Fibroblast of lung (primary cell): ENCODE data around the gene PIK3R6. TPM values are rescaled to one million over a fixed set of nuclear protein-coding genes. Genes with fewer than 3 reads are reported as not detected.

Experiments used
- DNase-seq, 2 donors: peaks; one replicate each; pipeline versions ENCODE4 v3.0.0 to v3.0.0-alpha.2; 2010; ENCODE audit warnings: low read depth in 2 of 2
- H2AFZ ChIP-seq: 2 replicates; pipeline ENCODE4 v1.5.1; 2012; ENCODE audit warnings: low read length, control low read depth, inconsistent platforms
- H3K27ac ChIP-seq: 2 replicates; pipeline ENCODE4 v1.5.1; 2011; ENCODE audit warnings: low read length, control low read depth; ENCODE audit not compliant: insufficient read depth
- H3K27me3 ChIP-seq: 2 replicates; pipeline ENCODE4 v1.5.1; 2011; ENCODE audit warnings: mild to moderate bottlenecking, low read length; ENCODE audit not compliant: control insufficient read depth, insufficient read depth
- H3K36me3 ChIP-seq: 2 replicates; pipeline ENCODE4 v1.5.1; 2011; ENCODE audit warnings: low read length; ENCODE audit not compliant: control insufficient read depth, insufficient read depth
- H3K4me1 ChIP-seq: 2 replicates; pipeline ENCODE4 v1.5.1; 2011; ENCODE audit warnings: low read length; ENCODE audit not compliant: control insufficient read depth, insufficient read depth; ENCODE audit errors: extremely low read depth
- H3K4me2 ChIP-seq: 2 replicates; pipeline ENCODE4 v1.5.1; 2011; ENCODE audit warnings: low read length, control low read depth; ENCODE audit not compliant: insufficient read depth; ENCODE audit errors: extremely low read depth
- H3K4me3 ChIP-seq, 4 experiments: fragments of 200-600 bp in 1 of 4; sonication (generic) in 1 of 4; replicated peaks in 1 of 4; 2 replicates each; pipeline ENCODE4 v1.5.1; 2011 to 2016; ENCODE audit warnings: low read length in 4 of 4, low read depth in 3 of 4, mild to moderate bottlenecking in 3 of 4, control low read depth in 2 of 4, inconsistent platforms in 1 of 4, mixed read lengths in 1 of 4; ENCODE audit not compliant: insufficient read depth in 1 of 4; ENCODE audit errors: control extremely low read depth in 1 of 4
- H3K79me2 ChIP-seq: 2 replicates; pipeline ENCODE4 v1.5.1; 2012; ENCODE audit warnings: mild to moderate bottlenecking, low read length, inconsistent platforms; ENCODE audit not compliant: control insufficient read depth, insufficient read depth
- H3K9ac ChIP-seq: 2 replicates; pipeline ENCODE4 v1.5.1; 2011; ENCODE audit warnings: mild to moderate bottlenecking, low read length, control low read depth; ENCODE audit not compliant: insufficient read depth
- H3K9me3 ChIP-seq: 2 replicates; pipeline ENCODE4 v1.5.1; 2012; ENCODE audit warnings: low read depth, low read length; ENCODE audit not compliant: control insufficient read depth, insufficient read depth
- H4K20me1 ChIP-seq: 2 replicates; pipeline ENCODE4 v1.5.1; 2011; ENCODE audit warnings: low read length; ENCODE audit not compliant: control insufficient read depth, insufficient read depth; ENCODE audit errors: extremely low read depth
- EZH2 ChIP-seq: IDR thresholded peaks from 2 replicates; pipeline ENCODE4 v1.5.1; 2012; ENCODE audit warnings: low read length, control low read depth, mild to moderate bottlenecking; ENCODE audit errors: missing control alignments
- polyA plus RNA-seq, 2 donors: library from polyadenylated mRNA; depleted of rRNA in 1 of 2; stranded (reverse) in 1 of 2; unstranded in 1 of 2; fragments of >200 nt; gene quantifications; 2 replicates each; pipeline ENCODE4 v1.2.1, GENCODE V29; 2011 to 2012; ENCODE audit warnings: missing spikeins in 1 of 2
- total RNA-seq: library from RNA; depleted of rRNA; stranded (reverse); fragments of >200 nt; gene quantifications from 2 replicates; pipeline ENCODE4 v1.2.1, GENCODE V29; 2014
- TF ChIP-seq, protein P1 (sequence below), 2 donors: IDR thresholded peaks in 1 of 2; conservative IDR thresholded peaks in 1 of 2; 1 replicate in 1 of 2; 2 replicates in 1 of 2; pipeline ENCODE4 v1.5.1; 2011 to 2012; ENCODE audit warnings: low read length in 2 of 2, control low read depth in 1 of 2, inconsistent platforms in 1 of 2, low read depth in 1 of 2, mild to moderate bottlenecking in 1 of 2

Gene PIK3R6
- total and polyA plus RNA-seq, 2 donors (not counting 1 experiment from before 2014, with no cell fraction given): 0.02 TPM; not detected in 1

DNA sequence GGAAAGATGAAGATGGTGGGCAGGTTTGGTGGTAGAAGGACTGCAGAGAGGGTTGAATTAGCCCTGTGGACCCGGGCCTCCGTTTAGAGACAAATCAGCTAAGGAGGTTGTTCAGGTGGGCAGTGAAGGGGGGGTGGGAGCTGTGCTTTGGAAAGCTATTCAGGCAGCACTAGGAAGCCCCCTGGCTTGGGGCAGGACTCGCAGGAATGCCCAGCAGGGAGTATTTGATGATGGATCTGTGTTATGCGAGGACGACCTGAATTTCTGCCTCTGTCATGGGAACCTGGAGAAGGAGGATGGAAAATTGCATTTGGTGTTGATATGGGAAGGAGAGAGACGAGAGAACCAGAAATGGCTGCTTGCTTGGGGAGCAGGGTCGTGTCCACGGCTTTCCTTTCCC lies 112.6 kb downstream of the PIK3R6 start:
- DNase-seq: no peak
- Histone ChIP-seq H3K4me2 (no peak overlapping the region), H3K4me3 (no peak overlapping the region), H3K27me3 (peaks cover 5% of the 10 kb centered on the region), H3K9ac (no peak overlapping the region), H2AFZ (no peak overlapping the region), H4K20me1 (no peaks in the 10 kb centered on the region), H3K4me1 (no peaks in the 10 kb centered on the region), H3K79me2 (no peaks in the 10 kb centered on the region), H3K27ac (no peak overlapping the region), H3K9me3 (no peaks in the 10 kb centered on the region), H3K36me3 (no peaks in the 10 kb centered on the region)
- TF ChIP-seq EZH2: no peak
- TF ChIP-seq, protein P1, sequence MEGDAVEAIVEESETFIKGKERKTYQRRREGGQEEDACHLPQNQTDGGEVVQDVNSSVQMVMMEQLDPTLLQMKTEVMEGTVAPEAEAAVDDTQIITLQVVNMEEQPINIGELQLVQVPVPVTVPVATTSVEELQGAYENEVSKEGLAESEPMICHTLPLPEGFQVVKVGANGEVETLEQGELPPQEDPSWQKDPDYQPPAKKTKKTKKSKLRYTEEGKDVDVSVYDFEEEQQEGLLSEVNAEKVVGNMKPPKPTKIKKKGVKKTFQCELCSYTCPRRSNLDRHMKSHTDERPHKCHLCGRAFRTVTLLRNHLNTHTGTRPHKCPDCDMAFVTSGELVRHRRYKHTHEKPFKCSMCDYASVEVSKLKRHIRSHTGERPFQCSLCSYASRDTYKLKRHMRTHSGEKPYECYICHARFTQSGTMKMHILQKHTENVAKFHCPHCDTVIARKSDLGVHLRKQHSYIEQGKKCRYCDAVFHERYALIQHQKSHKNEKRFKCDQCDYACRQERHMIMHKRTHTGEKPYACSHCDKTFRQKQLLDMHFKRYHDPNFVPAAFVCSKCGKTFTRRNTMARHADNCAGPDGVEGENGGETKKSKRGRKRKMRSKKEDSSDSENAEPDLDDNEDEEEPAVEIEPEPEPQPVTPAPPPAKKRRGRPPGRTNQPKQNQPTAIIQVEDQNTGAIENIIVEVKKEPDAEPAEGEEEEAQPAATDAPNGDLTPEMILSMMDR (conservative IDR thresholded peaks at IDR 0.05 in 1 of 2, IDR thresholded peaks at IDR 0.05 in 1 of 2; ENCODE audit: low read depth in 1 of 2, low read length in 2 of 2): no peak

GRCh38 chr17:8753976-8754440 lies 113.5 kb downstream of the PIK3R6 start:
- TF ChIP-seq, protein P1 (conservative IDR thresholded peaks at IDR 0.05 in 1 of 2, IDR thresholded peaks at IDR 0.05 in 1 of 2; ENCODE audit: low read depth in 1 of 2, low read length in 2 of 2): peak in 1 of 2 donors; percentile 22
- no peak for TF ChIP-seq EZH2
- Histone ChIP-seq H3K9me3 (no peaks in the 10 kb centered on the region), H3K4me2 (no peak overlapping the region), H3K4me1 (no peaks in the 10 kb centered on the region), H2AFZ (no peak overlapping the region), H3K79me2 (no peaks in the 10 kb centered on the region), H3K9ac (no peak overlapping the region), H3K36me3 (no peaks in the 10 kb centered on the region), H4K20me1 (no peaks in the 10 kb centered on the region), H3K4me3 (no peak overlapping the region), H3K27ac (no peak overlapping the region), H3K27me3 (peaks cover 5% of the 10 kb centered on the region)
- DNase-seq: peak; percentile 7 to 14

DNA sequence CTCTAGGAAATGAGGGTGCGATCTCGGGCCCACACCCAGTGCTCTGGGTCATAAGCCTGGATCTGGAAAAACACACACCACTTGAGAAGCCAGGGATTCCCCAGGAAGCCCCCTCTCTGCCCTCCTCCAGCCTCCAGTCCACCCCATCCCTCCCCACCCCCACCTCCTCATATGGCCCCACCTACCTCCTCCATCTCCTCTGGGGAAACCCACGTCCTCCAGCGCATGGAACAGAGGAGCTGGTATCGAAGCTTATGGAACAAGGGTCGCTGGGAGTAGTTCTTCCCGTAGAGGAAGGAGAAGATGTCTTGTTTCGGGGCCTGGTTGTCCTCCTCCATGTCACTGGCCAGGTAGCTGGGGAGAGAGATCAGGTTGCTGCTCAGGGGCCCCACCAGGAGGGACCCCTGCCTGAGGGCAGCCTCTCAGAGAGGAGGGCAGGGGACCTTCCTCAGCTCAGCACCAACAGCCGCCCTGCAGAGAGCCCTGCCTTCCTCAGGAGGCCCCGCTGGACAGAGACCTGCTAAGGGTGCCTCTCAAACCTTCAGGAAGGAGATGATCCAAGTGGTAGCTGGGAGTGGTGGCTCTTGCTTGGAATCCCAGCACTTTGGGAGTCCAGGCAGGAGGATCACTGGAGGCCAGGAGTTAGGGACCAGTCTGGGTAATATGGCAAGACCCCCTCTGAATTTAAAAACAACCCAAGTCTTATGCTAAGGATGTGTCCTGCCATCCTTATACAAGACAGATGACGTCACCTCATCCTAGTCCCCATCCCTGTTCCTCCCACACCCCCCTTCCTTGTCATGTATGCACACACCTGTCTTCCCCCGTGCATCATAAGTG lies 114.1 kb downstream of the PIK3R6 start:
- H3K27me3 ChIP-seq: peaks cover 3% of the 10 kb centered on the region
- H3K79me2 ChIP-seq: no peaks in the 10 kb centered on the region
- no peak overlapping the region for H3K4me3 ChIP-seq
- no peaks in the 10 kb centered on the region for H3K4me1 ChIP-seq
- no peaks in the 10 kb centered on the region for H3K36me3 ChIP-seq
- no peak for DNase-seq
- no peaks in the 10 kb centered on the region for H3K9me3 ChIP-seq
- H3K27ac ChIP-seq: no peak overlapping the region
- no peaks in the 10 kb centered on the region for H4K20me1 ChIP-seq
- no peak for TF ChIP-seq EZH2
- TF ChIP-seq, protein P1 (conservative IDR thresholded peaks at IDR 0.05 in 1 of 2, IDR thresholded peaks at IDR 0.05 in 1 of 2; ENCODE audit: low read depth in 1 of 2, low read length in 2 of 2): no peak
- H3K9ac ChIP-seq: no peak overlapping the region
- H2AFZ ChIP-seq: no peak overlapping the region
- H3K4me2 ChIP-seq: no peak overlapping the region

Other genes with a start within 250 kb of the PIK3R6 start
- gene MYH10, start 236.9 kb downstream of the PIK3R6 start, total RNA-seq: 100 and 104 TPM in 2 replicates
- gene MYH10, start 236.9 kb downstream of the PIK3R6 start, polyA plus RNA-seq: 54.6 and 66.2 TPM in 2 replicates
- gene CCDC42, start 122.8 kb downstream of the PIK3R6 start, total RNA-seq: not detected in 2 replicates
- gene CCDC42, start 122.8 kb downstream of the PIK3R6 start, polyA plus RNA-seq: not detected in 2 replicates
- not detected in 2 replicates for gene SPDYE4, start 109.1 kb downstream of the PIK3R6 start, total RNA-seq
- gene SPDYE4, start 109.1 kb downstream of the PIK3R6 start, polyA plus RNA-seq: not detected in 2 replicates
- not detected in 2 replicates for gene MFSD6L, start 68.3 kb downstream of the PIK3R6 start, total RNA-seq
- gene MFSD6L, start 68.3 kb downstream of the PIK3R6 start, polyA plus RNA-seq: not detected in 2 replicates
- gene PIK3R5, start 98.0 kb upstream of the PIK3R6 start, total RNA-seq: not detected in 2 replicates
- 0.15 TPM in 1 of 2 replicates, not detected in the other for gene PIK3R5, start 98.0 kb upstream of the PIK3R6 start, polyA plus RNA-seq
- 0.51 and 3.1 TPM in 2 replicates for gene NTN1, start 153.8 kb upstream of the PIK3R6 start, total RNA-seq
- 0.15 and 0.17 TPM in 2 replicates for gene NTN1, start 153.8 kb upstream of the PIK3R6 start, polyA plus RNA-seq